Lung microvascular endothelial cell (primary cell): ENCODE results near the gene CDKAL1. TPM values are rescaled to one million over a fixed set of nuclear protein-coding genes. Genes with fewer than 3 reads are reported as not detected.
"Not testable (repeated sequence)": the region's sequence is repeated elsewhere in the genome, so short reads cannot be mapped to it uniquely, and the experiment has no call there.

Source experiments
- DNase-seq, 2 donors: peaks; one replicate each; pipeline versions ENCODE4 v3.0.0 to v3.0.0-alpha.2; 2010; ENCODE audit warnings: low read depth in 2 of 2
- total RNA-seq: library from RNA; depleted of rRNA; stranded (reverse); fragments of >200 nt; gene quantifications from 2 replicates; pipeline ENCODE4 v1.2.1, GENCODE V29; 2014

Gene CDKAL1
- 14.2 and 17.5 TPM in 2 replicates for total RNA-seq

- peak; percentile 94 to 95 for DNase-seq
Observed at GRCh38 chr6:20534295-20535262, at the start of gene CDKAL1. Gene CDKAL1 (plus strand): TSS chr6:20534457. CDS start chr6:20546351, 11,894 bp downstream.

GRCh38 chr6:20486641-20487040, 47.6 kb upstream of the CDKAL1 start:
- no peak for DNase-seq

DNA sequence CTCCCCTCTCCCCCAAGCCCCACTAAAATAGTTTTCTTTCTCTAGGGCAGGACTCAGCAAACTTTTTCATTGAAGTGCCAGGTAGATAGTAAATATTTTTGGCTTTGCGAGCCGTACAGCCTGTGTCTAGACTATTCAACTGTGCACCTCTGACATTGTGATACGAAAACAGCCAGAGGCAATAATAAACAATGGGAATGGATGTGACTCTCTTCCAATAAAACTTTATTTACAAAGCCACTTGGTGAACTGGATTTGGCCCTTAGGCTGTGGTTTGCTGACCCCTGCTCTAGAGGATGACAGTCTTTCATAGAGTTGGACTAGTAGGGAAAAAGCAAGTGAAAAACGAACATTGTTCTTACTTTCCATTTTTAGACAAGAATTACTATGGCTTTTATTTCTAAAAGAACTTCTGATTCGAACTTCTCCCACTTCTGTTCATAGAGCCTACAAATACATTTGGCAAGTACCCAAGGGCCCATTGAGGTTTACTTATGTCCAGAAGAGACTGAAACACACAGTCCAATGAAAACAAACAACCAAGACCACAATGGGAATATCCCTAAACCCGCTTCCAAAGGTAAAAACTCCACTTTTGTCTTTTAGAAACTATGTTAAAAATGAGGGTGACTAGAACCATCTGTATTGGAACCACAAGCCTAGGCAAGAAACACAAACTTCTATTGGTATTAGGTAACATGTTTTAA, 46.4 kb upstream of the CDKAL1 start:
- peak in 1 of 2 donors; percentile 3 for DNase-seq

- DNase-seq, result no peak
Observed at GRCh38 chr6:20490591-20490990, 43.7 kb upstream of the CDKAL1 start.

DNA sequence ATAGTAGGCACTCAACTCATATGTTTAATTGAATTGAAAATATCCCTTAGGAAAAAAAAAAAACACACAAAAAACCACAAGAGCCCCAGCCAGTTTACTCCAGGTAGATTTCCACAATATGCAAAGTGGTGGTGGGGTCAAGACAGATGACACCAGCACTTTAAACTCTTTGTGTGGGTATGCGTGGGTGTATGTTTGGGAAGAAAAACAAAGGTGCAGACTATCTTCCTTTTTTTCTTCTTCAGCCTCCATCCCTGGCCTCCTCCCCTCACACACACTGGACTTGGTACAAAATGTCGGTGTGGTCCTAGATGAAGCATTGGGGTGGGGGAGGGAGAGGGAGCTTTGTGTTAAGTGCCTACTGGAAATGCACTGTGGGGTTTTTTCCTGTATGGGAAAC, 42.2 kb upstream of the CDKAL1 start:
- DNase-seq, result no peak

- DNase-seq, result peak; percentile 74 to 83
Observed at GRCh38 chr6:20497216-20498040, 36.8 kb upstream of the CDKAL1 start.

DNA sequence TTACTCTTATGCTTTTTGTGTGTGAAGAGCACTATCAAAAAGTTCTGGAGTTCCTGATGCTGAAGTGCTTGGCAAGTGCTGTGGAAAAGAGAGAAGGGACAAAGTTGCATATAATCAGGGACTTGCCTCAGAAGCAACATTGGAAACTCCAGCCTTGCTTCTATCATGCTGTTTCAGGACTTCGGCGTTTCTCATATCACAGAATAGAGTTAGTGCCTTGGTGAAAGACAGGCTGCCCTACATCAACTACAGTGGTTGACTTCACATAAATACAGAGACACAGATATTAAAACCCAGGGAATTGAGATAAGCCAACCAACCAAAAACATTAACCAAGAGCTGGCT, 36.2 kb upstream of the CDKAL1 start:
- no peak for DNase-seq

DNA sequence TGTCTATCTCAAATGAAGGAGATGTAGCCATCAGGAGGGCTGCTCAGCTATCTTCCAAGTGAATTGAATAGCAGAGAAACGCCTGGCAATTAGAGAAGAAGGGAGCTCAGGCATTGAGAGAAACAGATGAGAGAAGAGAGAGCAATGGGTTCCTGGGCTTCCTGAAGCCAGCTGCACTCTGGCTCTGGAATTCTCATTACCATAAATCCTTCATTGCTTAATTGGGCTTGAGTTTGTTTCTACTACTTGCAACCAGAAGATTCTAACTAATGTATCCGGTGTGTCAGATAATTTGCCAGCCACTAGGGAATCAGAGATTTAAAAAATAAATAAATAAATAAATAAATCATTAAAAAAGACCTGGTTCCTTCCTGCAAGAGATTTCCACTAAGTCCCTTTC, 25.0 kb upstream of the CDKAL1 start:
- no peak for DNase-seq

DNA sequence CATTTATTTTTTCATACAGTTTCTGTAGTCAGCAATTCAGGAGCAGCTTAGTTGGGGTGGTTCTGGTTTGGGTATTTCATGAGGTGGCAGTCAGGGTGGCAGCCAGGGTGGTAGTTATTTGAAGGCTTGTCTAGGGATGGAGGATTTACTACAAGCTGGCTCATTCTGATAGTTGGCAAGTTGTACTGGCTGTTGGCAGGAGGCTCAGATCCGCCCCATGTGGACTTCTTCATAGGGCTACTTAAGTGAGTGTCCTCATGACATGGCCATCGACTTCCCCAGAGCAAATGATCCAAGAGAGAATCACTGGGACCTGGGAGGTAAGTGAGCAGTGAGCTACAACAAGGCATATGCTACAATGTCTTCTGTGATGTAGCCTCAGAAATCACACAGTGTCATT, 22.4 kb upstream of the CDKAL1 start:
- no peak for DNase-seq

DNA sequence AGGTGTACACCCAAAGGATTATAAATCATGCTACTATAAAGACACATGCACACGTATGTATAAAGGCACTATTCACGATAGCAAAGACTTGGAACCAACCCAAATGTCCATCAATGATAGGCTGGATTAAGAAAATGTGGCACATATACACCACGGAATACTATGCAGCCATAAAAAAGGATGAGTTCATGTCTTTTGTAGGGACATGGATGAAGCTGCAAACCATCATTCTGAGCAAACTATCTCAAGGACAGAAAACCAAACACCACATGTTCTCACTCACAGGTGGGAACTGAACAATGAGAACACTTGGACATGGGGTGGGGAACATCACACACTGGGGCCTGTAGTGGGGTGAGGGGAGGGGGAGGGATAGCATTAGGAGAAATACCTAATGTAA, 9.0 kb upstream of the CDKAL1 start:
- not testable (repeated sequence) for DNase-seq

DNA sequence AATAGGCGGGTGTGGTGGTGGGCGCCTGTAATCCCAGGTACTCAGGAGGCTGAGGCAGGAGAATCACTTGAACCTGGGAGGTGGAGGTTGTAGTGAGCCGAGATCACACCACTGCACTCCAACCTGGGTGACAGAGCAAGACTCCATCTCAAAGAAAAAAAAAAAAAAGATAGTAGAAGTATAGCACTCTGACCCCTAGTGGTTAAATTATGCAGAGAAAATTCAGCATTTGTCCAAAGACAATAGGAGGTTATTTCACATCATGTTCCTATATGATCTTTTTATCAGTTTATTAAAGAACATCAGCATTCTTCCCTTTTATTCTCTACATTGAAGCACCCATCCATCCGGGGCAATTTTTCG, 5.2 kb upstream of the CDKAL1 start:
- peak; percentile 50 to 59 for DNase-seq

- DNase-seq, result no peak
Observed at GRCh38 chr6:20532881-20533280, 1.4 kb upstream of the CDKAL1 start.

GRCh38 chr6:20533746-20534294, 437 bp upstream of the CDKAL1 start:
- DNase-seq, result no peak

DNA sequence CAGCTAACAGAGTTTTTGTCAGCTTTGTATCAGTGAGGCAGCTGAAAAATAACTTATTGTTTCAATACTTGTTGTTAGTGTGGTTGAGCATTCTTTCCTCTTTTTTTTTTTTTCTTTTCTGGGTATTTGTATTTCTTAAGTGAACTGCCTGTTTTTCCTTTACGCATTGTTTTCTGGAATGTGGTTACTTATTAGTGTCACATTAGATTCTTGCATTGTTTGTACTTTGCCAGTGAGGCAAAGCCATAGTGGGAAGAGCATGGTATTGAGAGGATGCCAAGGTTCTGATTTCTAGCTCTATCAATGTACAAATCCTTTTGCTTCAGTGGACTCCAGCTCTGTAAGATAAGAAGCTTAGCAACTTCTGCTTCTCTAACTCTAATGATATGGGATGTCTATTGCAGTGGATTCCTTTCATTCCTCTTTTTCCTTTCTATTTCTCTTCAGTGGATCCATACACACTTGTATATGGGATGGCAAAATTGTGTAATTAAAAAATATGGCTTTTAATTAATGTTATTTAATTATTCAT, 3.9 kb downstream of the CDKAL1 start:
- DNase-seq, result no peak

DNA sequence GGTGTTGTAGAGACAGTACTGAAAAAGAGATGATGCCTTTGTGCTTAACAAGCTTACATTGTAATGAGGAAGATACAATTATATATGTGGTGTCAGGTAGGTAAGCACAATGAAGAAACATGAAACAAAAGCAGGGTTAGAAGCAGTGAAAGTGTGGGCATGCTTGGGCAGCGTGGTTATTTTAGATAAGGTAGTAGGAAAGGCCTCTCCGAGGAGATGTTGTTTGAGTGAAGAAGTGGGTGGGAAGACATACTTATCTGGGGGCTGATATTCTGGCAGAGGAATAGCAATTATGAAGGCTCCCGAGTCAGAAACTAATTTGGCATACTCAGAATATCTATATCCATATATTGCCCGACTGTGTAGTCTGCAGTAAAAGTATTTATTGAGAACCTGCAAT, 4.7 kb downstream of the CDKAL1 start:
- DNase-seq, result no peak

DNA sequence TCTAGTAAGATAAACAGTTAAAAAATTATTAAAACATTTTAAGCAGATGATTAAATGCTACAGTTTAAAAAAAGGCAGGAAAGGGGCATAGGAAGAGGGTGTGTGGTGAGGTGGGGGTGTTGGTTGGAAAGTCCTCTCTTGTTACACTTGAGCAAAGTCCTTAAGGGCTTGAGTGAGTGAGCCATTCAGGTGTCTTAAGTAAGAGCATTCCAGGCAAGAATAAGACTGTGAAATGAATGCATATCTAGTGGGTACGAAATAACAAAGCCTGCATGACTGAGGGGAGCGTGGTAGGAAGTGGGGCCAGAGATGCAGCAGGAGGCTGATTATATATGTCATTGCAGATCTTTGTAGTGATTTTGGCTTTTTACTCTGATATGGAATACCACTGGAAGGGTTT, 5.1 kb downstream of the CDKAL1 start:
- DNase-seq, result no peak

GRCh38 chr6:20540683-20541082, 6.4 kb downstream of the CDKAL1 start:
- DNase-seq, result no peak

DNA sequence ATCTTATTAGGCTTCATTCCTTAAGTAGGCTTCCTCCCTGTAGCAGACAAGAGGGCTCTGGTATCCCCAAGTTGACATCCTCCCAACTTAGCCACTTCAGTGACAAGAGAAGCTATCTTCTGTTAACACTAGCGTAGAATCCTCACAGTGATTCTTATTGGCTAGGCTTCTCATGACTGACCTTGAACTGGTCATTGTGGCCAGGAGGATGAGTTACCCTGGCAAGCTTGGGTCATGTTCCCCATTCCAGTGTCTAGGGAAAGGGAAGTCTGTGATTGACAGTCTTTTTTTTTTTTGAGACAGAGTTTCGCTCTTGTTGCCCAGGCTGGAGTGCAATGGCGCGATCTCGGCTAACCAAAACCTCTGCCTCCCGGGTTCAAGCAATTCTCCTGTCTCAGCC, 7.1 kb downstream of the CDKAL1 start:
- no peak for DNase-seq

GRCh38 chr6:20542927-20543602, 8.8 kb downstream of the CDKAL1 start:
- DNase-seq, result peak; percentile 91 to 94

DNA sequence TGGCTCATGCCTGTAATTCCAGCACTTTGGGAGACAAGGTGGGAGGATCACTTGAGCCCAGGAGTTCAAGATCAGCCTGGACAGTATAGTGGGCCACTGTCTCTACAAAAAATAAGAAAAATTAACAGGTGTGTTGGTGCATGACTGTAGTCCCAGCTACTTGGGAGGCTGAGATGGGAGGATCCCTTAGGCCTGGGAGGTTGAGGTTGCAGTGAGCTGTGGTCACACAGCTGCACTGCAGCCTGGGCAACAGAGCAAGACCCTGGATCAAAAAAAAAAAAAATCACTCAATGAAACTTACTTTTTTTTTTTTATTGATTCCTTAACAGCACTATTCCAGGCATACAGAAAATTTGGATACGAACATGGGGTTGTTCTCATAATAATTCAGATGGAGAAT, 14.0 kb downstream of the CDKAL1 start:
- no peak for DNase-seq

GRCh38 chr6:20549398-20549797, 15.1 kb downstream of the CDKAL1 start:
- not testable (repeated sequence) for DNase-seq
